HCT116 (cell line): ENCODE results near the gene ZDHHC3. TPM values are rescaled to one million over a fixed set of nuclear protein-coding genes. Genes with fewer than 3 reads are reported as not detected.
A peak's percentile ranks its signal among the peaks of the same experiment; 100 is the strongest.

Experiments
- ATAC-seq: fragments of 200-7000 bp; cut with Tn5 transposase; 2 replicates; pipeline ENCODE4 v1.9.1; 2020; ENCODE audit warnings: mild to moderate bottlenecking, moderate library complexity
- BruUV-seq: library from RNA; stranded (reverse); fragments of 400-500 nt; replicated peaks from 2 replicates; lab custom pipeline; 2021; lab: Mats Ljungman, UMichigan
- CTCF ChIA-PET: fragments of 300-600 bp; sonication (Branson Sonifier 250); formaldehyde crosslinking; loops from one replicate; lab custom pipeline; 2021; ENCODE audit warnings: antibody characterized with exemption; lab: Charles Lee
- POLR2A ChIA-PET: fragments of 300-600, 350-600 bp; sonication (Branson Sonifier 250); formaldehyde crosslinking; loops from one replicate; lab custom pipeline; 2021; ENCODE audit warnings: antibody characterized with exemption; lab: Charles Lee
- RAD21 ChIA-PET, 2 experiments: fragments of 300-600 bp; sonication (Branson Sonifier 250); formaldehyde crosslinking; loops; one replicate each; lab custom pipeline; 2023; ENCODE audit warnings: low total read pairs in 2 of 2; ENCODE audit not compliant: uncharacterized antibody in 2 of 2, unreplicated experiment in 2 of 2, low non-redundant PET in 1 of 2; lab: Charles Lee
- DNase-seq: peaks from one replicate; pipeline ENCODE4 v3.0.0-alpha.2; 2010; ENCODE audit warnings: low read depth, low spot score
- H2AFZ ChIP-seq: fragments of 200-600 bp; shearing (Covaris generic), sonication (generic); 2 replicates; pipeline ENCODE4 v1.6.1; 2017; ENCODE audit warnings: low read depth, mixed run types, mixed read lengths, antibody characterized with exemption, low read length; ENCODE audit not compliant: poor library complexity, severe bottlenecking
- H3K27ac ChIP-seq: 2 replicates; pipeline ENCODE4 v1.5.1; 2012; ENCODE audit warnings: low read depth, low read length
- H3K27me3 ChIP-seq: fragments of 200-600 bp; sonication (generic); 2 replicates; pipeline ENCODE4 v1.6.1; 2016; ENCODE audit warnings: mixed run types, low read length, mixed read lengths; ENCODE audit not compliant: insufficient read depth
- H3K36me3 ChIP-seq, 2 experiments: fragments of 200-500 bp in 1 of 2; fragments of 200-600 bp in 1 of 2; sonication (Bioruptor generic) in 1 of 2; sonication (generic) in 1 of 2; 2 replicates each; pipeline versions ENCODE4 v1.5.1 to v1.6.1; 2014 to 2016; ENCODE audit warnings: low read length in 2 of 2, inconsistent platforms in 1 of 2, mixed read lengths in 1 of 2, mixed run types in 1 of 2; ENCODE audit not compliant: insufficient read depth in 2 of 2, control insufficient read depth in 1 of 2
- H3K4me1 ChIP-seq, 2 experiments: fragments of 200-600 bp in 1 of 2; sonication (generic) in 1 of 2; 2 replicates each; pipeline versions ENCODE4 v1.5.1 to v1.6.1; 2012 to 2017; ENCODE audit warnings: low read length in 2 of 2, inconsistent platforms in 1 of 2, mild to moderate bottlenecking in 1 of 2, mixed read lengths in 1 of 2, mixed run types in 1 of 2, moderate library complexity in 1 of 2; ENCODE audit not compliant: insufficient read depth in 2 of 2, control insufficient read depth in 1 of 2
- H3K4me2 ChIP-seq: fragments of 200-600 bp; sonication (generic); 2 replicates; pipeline ENCODE4 v1.6.1; 2017; ENCODE audit warnings: mixed run types, low read length, mixed read lengths
- H3K4me3 ChIP-seq, 2 experiments: fragments of 200-600 bp in 1 of 2; sonication (generic) in 1 of 2; replicated peaks in 1 of 2; 2 replicates each; pipeline ENCODE4 v1.5.1; 2011 to 2016; ENCODE audit warnings: low read length in 2 of 2, control low read depth in 1 of 2, low read depth in 1 of 2, mild to moderate bottlenecking in 1 of 2, mixed read lengths in 1 of 2, mixed run types in 1 of 2
- H3K79me2 ChIP-seq: fragments of 200-600 bp; sonication (generic); 2 replicates; pipeline ENCODE4 v1.6.1; 2017; ENCODE audit warnings: mild to moderate bottlenecking, mixed run types, low read length, moderate library complexity, mixed read lengths; ENCODE audit not compliant: insufficient read depth
- H3K9ac ChIP-seq: fragments of 200-600 bp; sonication (generic); 2 replicates; pipeline ENCODE4 v1.6.1; 2016; ENCODE audit warnings: low read length, mixed read lengths
- H3K9me2 ChIP-seq: fragments of 200-600 bp; sonication (generic), shearing (Covaris generic); 2 replicates; pipeline ENCODE4 v1.6.1; 2017; ENCODE audit warnings: mixed run types, mild to moderate bottlenecking, moderate library complexity; ENCODE audit not compliant: insufficient read depth
- H3K9me3 ChIP-seq, 2 experiments: fragments of 200-500 bp in 1 of 2; fragments of 200-600 bp in 1 of 2; sonication (Bioruptor generic) in 1 of 2; sonication (generic) in 1 of 2; 2 replicates each; pipeline ENCODE4 v1.6.1; 2014 to 2017; ENCODE audit warnings: low read length in 2 of 2, mixed read lengths in 2 of 2, inconsistent platforms in 1 of 2, low read depth in 1 of 2, mild to moderate bottlenecking in 1 of 2, mixed run types in 1 of 2, moderate library complexity in 1 of 2; ENCODE audit not compliant: control insufficient read depth in 1 of 2, insufficient read depth in 1 of 2
- H4K20me1 ChIP-seq: fragments of 200-600 bp; sonication (generic), shearing (Covaris generic); 2 replicates; pipeline ENCODE4 v1.6.1; 2017; ENCODE audit warnings: mixed run types, mild to moderate bottlenecking, moderate library complexity; ENCODE audit not compliant: insufficient read depth
- ATF3 ChIP-seq: IDR thresholded peaks from 2 replicates; pipeline ENCODE4 v1.6.1; 2012
- CBX3 ChIP-seq: IDR thresholded peaks from 2 replicates; pipeline ENCODE4 v1.6.1; 2012; ENCODE audit warnings: low read depth
- CTCF ChIP-seq, 3 experiments: fragments of 200-600 bp in 1 of 3; sonication (generic) in 1 of 3; IDR thresholded peaks in 2 of 3; conservative IDR thresholded peaks in 1 of 3; 2 replicates each; pipeline ENCODE4 v1.5.1; 2012 to 2017; ENCODE audit warnings: low read depth in 2 of 3, low read length in 2 of 3, antibody characterized with exemption in 1 of 3, borderline replicate concordance in 1 of 3, control low read depth in 1 of 3, mild to moderate bottlenecking in 1 of 3, mixed read lengths in 1 of 3, mixed run types in 1 of 3, moderate library complexity in 1 of 3; ENCODE audit not compliant: insufficient read depth in 1 of 3
- EZH2phosphoT487 ChIP-seq: fragments of 200-600 bp; IDR thresholded peaks from 2 replicates; pipeline ENCODE4 v1.6.1; 2018; ENCODE audit warnings: antibody characterized with exemption, borderline replicate concordance
- JUND ChIP-seq: IDR thresholded peaks from 2 replicates; pipeline ENCODE4 v1.6.1; 2012
- RAD21 ChIP-seq: IDR thresholded peaks from 2 replicates; pipeline ENCODE4 v1.6.1; 2012; ENCODE audit warnings: low read depth, mild to moderate bottlenecking
- SP1 ChIP-seq: IDR thresholded peaks from 2 replicates; pipeline ENCODE4 v1.6.1; 2012; ENCODE audit warnings: low read depth
- intact Hi-C: fragments of 100-400 bp; cut with micrococcal nuclease; formaldehyde crosslinking; loops from 2 replicates; pipeline ENCODE4 v1.10.0; 2022
- total RNA-seq: library from RNA; stranded (reverse); gene quantifications from one replicate; pipeline ENCODE4 v1.2.1, GENCODE V29; 2021; ENCODE audit not compliant: unreplicated experiment

Gene ZDHHC3
- total RNA-seq, 1 experiment from 2014 or later = 61.1 TPM

- Histone ChIP-seq H3K4me3 (no peak overlapping the region), H2AFZ (no peak overlapping the region), H3K27ac (no peak overlapping the region), H4K20me1 (no peaks in the 10 kb centered on the region), H3K36me3 (no peaks in the 10 kb centered on the region), H3K9me2 (no peaks in the 10 kb centered on the region), H3K4me1 (peaks cover 37 to 60% of the 10 kb centered on the region in 2 experiments), H3K79me2 (peaks cover 82% of the 10 kb centered on the region), H3K4me2 (peak overlapping the region; percentile 12), H3K9ac (no peak overlapping the region), H3K9me3 (no peaks in the 10 kb centered on the region), H3K27me3 (no peaks in the 10 kb centered on the region)
- no peak for ATAC-seq
- BruUV-seq = no TSS peak
- DNase-seq = no peak
- intact Hi-C loops = loop anchor here (10.0 kb wide), 1 partner anchor 199 kb away; the partner anchor contains the start of genes KIAA1143 and KIF15
- POLR2A ChIA-PET = no interaction called here
- RAD21 ChIA-PET = no interaction called here
- no peak for TF ChIP-seq EZH2phosphoT487
- TF ChIP-seq JUND = 0 out of 2 replicates have a peak, but pooled peaks have one; percentile 17
- no peak for TF ChIP-seq ATF3
- no peak for TF ChIP-seq CTCF (IDR thresholded peaks at IDR 0.05 in 2 of 3, conservative IDR thresholded peaks at IDR 0.05 in 1 of 3; ENCODE audit: borderline replicate concordance in 1 of 3, insufficient read depth in 1 of 3, low read depth in 2 of 3, low read length in 2 of 3)
- TF ChIP-seq RAD21 = no peak
- peak; percentile 27; the same call in 1 of the 2 replicates for TF ChIP-seq SP1
- no peak for TF ChIP-seq CBX3
- CTCF ChIA-PET = no interaction called here
These were observed 12.2 kb downstream of the ZDHHC3 start for GRCh38 chr3:44963571-44964325.
